Fibroblast of villous mesenchyme (primary cell): ENCODE measurements around the gene TOP1. TPM values are rescaled to one million over a fixed set of nuclear protein-coding genes. Genes with fewer than 3 reads are reported as not detected.

Experiments used
- DNase-seq: peaks from one replicate; pipeline ENCODE4 v3.0.0-alpha.2; 2010; ENCODE audit warnings: low read depth
- H3K4me3 ChIP-seq: 2 replicates; pipeline ENCODE4 v1.5.1; 2011; ENCODE audit warnings: low read depth, mild to moderate bottlenecking, low read length
- total RNA-seq: library from RNA; depleted of rRNA; stranded (reverse); fragments of >200 nt; gene quantifications from 2 replicates; pipeline ENCODE4 v1.2.3, GENCODE V29; 2012
- TF ChIP-seq, protein P1 (sequence below): IDR thresholded peaks from 2 replicates; pipeline ENCODE4 v1.5.1; 2012; ENCODE audit warnings: low read depth, mild to moderate bottlenecking, low read length; ENCODE audit not compliant: insufficient read depth

Gene TOP1
- total RNA-seq, 1 donor: 19.9 TPM

GRCh38 chr20:41080866-41081265, 52.2 kb downstream of the TOP1 start:
- no peak for DNase-seq

GRCh38 chr20:41081276-41081814, 52.7 kb downstream of the TOP1 start:
- H3K4me3 ChIP-seq: no peak overlapping the region
- TF ChIP-seq, protein P1, sequence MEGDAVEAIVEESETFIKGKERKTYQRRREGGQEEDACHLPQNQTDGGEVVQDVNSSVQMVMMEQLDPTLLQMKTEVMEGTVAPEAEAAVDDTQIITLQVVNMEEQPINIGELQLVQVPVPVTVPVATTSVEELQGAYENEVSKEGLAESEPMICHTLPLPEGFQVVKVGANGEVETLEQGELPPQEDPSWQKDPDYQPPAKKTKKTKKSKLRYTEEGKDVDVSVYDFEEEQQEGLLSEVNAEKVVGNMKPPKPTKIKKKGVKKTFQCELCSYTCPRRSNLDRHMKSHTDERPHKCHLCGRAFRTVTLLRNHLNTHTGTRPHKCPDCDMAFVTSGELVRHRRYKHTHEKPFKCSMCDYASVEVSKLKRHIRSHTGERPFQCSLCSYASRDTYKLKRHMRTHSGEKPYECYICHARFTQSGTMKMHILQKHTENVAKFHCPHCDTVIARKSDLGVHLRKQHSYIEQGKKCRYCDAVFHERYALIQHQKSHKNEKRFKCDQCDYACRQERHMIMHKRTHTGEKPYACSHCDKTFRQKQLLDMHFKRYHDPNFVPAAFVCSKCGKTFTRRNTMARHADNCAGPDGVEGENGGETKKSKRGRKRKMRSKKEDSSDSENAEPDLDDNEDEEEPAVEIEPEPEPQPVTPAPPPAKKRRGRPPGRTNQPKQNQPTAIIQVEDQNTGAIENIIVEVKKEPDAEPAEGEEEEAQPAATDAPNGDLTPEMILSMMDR: no peak
- peak; percentile 84 for DNase-seq

More at GRCh38 chr20:41080866-41081265, 52.2 kb downstream of the TOP1 start:
- no peak overlapping the region for H3K4me3 ChIP-seq
- TF ChIP-seq, protein P1: no peak

GRCh38 chr20:41082306-41082705, 53.7 kb downstream of the TOP1 start:
- TF ChIP-seq, protein P1: no peak
- no peak for DNase-seq
- H3K4me3 ChIP-seq: no peak overlapping the region

GRCh38 chr20:41085606-41086005, 57.0 kb downstream of the TOP1 start:
- no peak for DNase-seq
- TF ChIP-seq, protein P1: no peak

GRCh38 chr20:41086402-41087324, 58.0 kb downstream of the TOP1 start:
- TF ChIP-seq, protein P1: no peak
- DNase-seq: no peak
- no peak overlapping the region for H3K4me3 ChIP-seq

More at GRCh38 chr20:41085606-41086005, 57.0 kb downstream of the TOP1 start:
- no peak overlapping the region for H3K4me3 ChIP-seq

DNA sequence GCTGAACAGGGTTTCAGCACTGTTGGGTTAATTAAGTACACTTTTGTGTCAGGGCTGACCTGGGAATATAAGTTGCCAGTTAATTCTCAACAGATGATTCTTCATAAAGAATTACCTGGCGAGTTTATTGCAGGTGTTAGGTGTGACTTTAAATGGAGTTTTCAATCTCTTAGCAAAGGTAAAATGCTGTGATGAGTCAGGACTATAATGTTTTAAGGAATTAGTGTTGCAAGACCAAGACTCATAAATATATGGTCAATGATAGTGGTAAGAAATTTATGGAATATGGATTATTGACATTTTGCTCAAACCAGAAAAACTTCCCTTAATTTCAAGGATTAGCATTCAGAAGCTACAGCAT, 58.7 kb downstream of the TOP1 start:
- TF ChIP-seq, protein P1: no peak

DNA sequence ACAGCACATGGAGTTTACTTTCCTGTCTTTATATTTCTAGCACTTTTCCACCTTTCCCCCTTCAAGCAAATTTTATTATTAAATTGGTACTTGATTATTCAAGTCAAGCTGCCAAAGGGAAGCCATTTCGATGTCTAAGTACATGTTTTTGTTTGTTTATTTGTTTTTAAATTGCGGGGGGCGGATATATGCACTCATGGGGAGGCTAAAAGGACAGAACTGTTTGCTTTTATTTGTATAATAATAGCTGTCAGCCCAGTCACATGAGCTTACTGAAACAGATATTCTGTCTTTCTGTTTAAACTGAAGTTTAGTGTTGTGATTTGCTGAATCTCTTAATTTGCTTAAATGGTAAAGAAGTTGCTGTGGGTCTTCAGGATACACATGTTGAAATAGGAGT, 59.2 kb downstream of the TOP1 start:
- TF ChIP-seq, protein P1: no peak
- no peak overlapping the region for H3K4me3 ChIP-seq
- DNase-seq: no peak

More for the DNA sequence above, 58.7 kb downstream of the TOP1 start:
- no peak overlapping the region for H3K4me3 ChIP-seq
- no peak for DNase-seq
